Measurements from ENCODE around the gene EPHA6. TPM values are rescaled to one million over a fixed set of nuclear protein-coding genes. Genes with fewer than 3 reads are reported as not detected.

EPHA6 gene
- total and polyA plus RNA-seq, 2 donors (not counting 1 experiment from before 2014, with no cell fraction given) = not detected

GRCh38 chr3:97277708-97278107 lies 463.3 kb downstream of the EPHA6 start:
- 100% methylated on average over 3 of the region's 4 CpGs for WGBS (ENCODE audit: insufficient coverage)
- DNase-seq = no peak
- CTCF ChIA-PET = no interaction called here

GRCh38 chr3:97278506-97278905 lies 464.1 kb downstream of the EPHA6 start:
- Histone ChIP-seq H3K9me3 (ENCODE audit: control extremely low read depth in 1 of 3, control insufficient read depth in 2 of 3, insufficient read depth in 1 of 3, low read length in 2 of 3) (no peaks in the 10 kb centered on the region), H4K20me1 (ENCODE audit: control insufficient read depth, insufficient read depth, low read length, poor library complexity, severe bottlenecking) (no peaks in the 10 kb centered on the region), H3K9ac (ENCODE audit: low read length) (no peak overlapping the region), H3K4me3 (ENCODE audit: control extremely low read depth in 1 of 5, extremely low read depth in 1 of 5, insufficient read depth in 1 of 5, low read depth in 2 of 5, low read length in 4 of 5) (no peak overlapping the region), H3K27me3 (replicated peaks in 1 of 4; ENCODE audit: control extremely low read depth in 1 of 4, control insufficient read depth in 3 of 4, insufficient read depth in 4 of 4, low read length in 3 of 4) (no peaks in the 10 kb centered on the region), H2AFZ (ENCODE audit: insufficient read depth, low read depth, low read length, poor library complexity, severe bottlenecking) (no peak overlapping the region), H3K4me2 (replicated peaks; ENCODE audit: low read depth, low read length, poor library complexity, severe bottlenecking) (no peak overlapping the region), H3K4me1 (ENCODE audit: control insufficient read depth in 2 of 2, insufficient read depth in 2 of 2, low read length in 2 of 2) (no peaks in the 10 kb centered on the region), H3K79me2 (ENCODE audit: control insufficient read depth, insufficient read depth, low read length) (no peaks in the 10 kb centered on the region), H3K36me3 (replicated peaks in 1 of 2; ENCODE audit: control extremely low read depth in 1 of 2, control insufficient read depth in 1 of 2, extremely low read depth in 1 of 2, insufficient read depth in 2 of 2, low read length in 1 of 2) (no peaks in the 10 kb centered on the region), H3K27ac (ENCODE audit: low read length in 2 of 2) (no peak overlapping the region)
- no peak for TF ChIP-seq EZH2 (IDR thresholded peaks at IDR 0.05; ENCODE audit: borderline replicate concordance, insufficient read depth, low read depth, low read length, poor library complexity, severe bottlenecking)
- TF ChIP-seq CTCF (IDR thresholded peaks at IDR 0.05) = no peak
- DNase-seq (no peak), ATAC-seq (ENCODE audit: low read depth) (no peak)
- CTCF ChIA-PET = no interaction called here
- Mint-ChIP-seq H3K9me3 (ENCODE audit: insufficient read depth) (peaks cover 3% of the 10 kb centered on the region), H3K4me1 (no peaks in the 10 kb centered on the region), H3K27me3 (no peaks in the 10 kb centered on the region), H3K27ac (no peak overlapping the region), H3K4me3 (no peak overlapping the region)
- WGBS (ENCODE audit: insufficient coverage) = 80% methylated on average over 1 of the region's 1 CpG
- intact Hi-C loops (cut with micrococcal nuclease) = no loop called here
- POLR2A ChIA-PET = no interaction called here

More at GRCh38 chr3:97277708-97278107, 463.3 kb downstream of the EPHA6 start:
- Histone ChIP-seq H3K4me3 (ENCODE audit: control extremely low read depth in 1 of 5, extremely low read depth in 1 of 5, insufficient read depth in 1 of 5, low read depth in 2 of 5, low read length in 4 of 5) (no peak overlapping the region), H3K79me2 (ENCODE audit: control insufficient read depth, insufficient read depth, low read length) (no peaks in the 10 kb centered on the region), H3K9me3 (ENCODE audit: control extremely low read depth in 1 of 3, control insufficient read depth in 2 of 3, insufficient read depth in 1 of 3, low read length in 2 of 3) (no peaks in the 10 kb centered on the region), H4K20me1 (ENCODE audit: control insufficient read depth, insufficient read depth, low read length, poor library complexity, severe bottlenecking) (no peaks in the 10 kb centered on the region), H3K36me3 (replicated peaks in 1 of 2; ENCODE audit: control extremely low read depth in 1 of 2, control insufficient read depth in 1 of 2, extremely low read depth in 1 of 2, insufficient read depth in 2 of 2, low read length in 1 of 2) (no peaks in the 10 kb centered on the region), H3K9ac (ENCODE audit: low read length) (no peak overlapping the region), H2AFZ (ENCODE audit: insufficient read depth, low read depth, low read length, poor library complexity, severe bottlenecking) (no peak overlapping the region), H3K4me1 (ENCODE audit: control insufficient read depth in 2 of 2, insufficient read depth in 2 of 2, low read length in 2 of 2) (no peaks in the 10 kb centered on the region), H3K27me3 (replicated peaks in 1 of 4; ENCODE audit: control extremely low read depth in 1 of 4, control insufficient read depth in 3 of 4, insufficient read depth in 4 of 4, low read length in 3 of 4) (no peaks in the 10 kb centered on the region), H3K4me2 (replicated peaks; ENCODE audit: low read depth, low read length, poor library complexity, severe bottlenecking) (no peak overlapping the region), H3K27ac (ENCODE audit: low read length in 2 of 2) (no peak overlapping the region)
- TF ChIP-seq EZH2 (IDR thresholded peaks at IDR 0.05; ENCODE audit: borderline replicate concordance, insufficient read depth, low read depth, low read length, poor library complexity, severe bottlenecking) = no peak
- TF ChIP-seq CTCF (IDR thresholded peaks at IDR 0.05) = no peak
- intact Hi-C loops (cut with micrococcal nuclease) = no loop called here
- POLR2A ChIA-PET = no interaction called here
- ATAC-seq (ENCODE audit: low read depth) = no peak
- no peak overlapping the region for H3K27ac Mint-ChIP-seq
- H3K4me1 Mint-ChIP-seq = no peaks in the 10 kb centered on the region
- H3K27me3 Mint-ChIP-seq = no peaks in the 10 kb centered on the region
- no peak overlapping the region for H3K4me3 Mint-ChIP-seq
- H3K9me3 Mint-ChIP-seq (ENCODE audit: insufficient read depth) = peaks cover 3% of the 10 kb centered on the region

Data from B cell (primary cell).